ENCODE data around the gene GMPR. TPM values are rescaled to one million over a fixed set of nuclear protein-coding genes. Genes with fewer than 3 reads are reported as not detected.

The GMPR gene
- total RNA-seq, 2 experiments from 2014 or later: 0.68 to 0.97 TPM

DNA sequence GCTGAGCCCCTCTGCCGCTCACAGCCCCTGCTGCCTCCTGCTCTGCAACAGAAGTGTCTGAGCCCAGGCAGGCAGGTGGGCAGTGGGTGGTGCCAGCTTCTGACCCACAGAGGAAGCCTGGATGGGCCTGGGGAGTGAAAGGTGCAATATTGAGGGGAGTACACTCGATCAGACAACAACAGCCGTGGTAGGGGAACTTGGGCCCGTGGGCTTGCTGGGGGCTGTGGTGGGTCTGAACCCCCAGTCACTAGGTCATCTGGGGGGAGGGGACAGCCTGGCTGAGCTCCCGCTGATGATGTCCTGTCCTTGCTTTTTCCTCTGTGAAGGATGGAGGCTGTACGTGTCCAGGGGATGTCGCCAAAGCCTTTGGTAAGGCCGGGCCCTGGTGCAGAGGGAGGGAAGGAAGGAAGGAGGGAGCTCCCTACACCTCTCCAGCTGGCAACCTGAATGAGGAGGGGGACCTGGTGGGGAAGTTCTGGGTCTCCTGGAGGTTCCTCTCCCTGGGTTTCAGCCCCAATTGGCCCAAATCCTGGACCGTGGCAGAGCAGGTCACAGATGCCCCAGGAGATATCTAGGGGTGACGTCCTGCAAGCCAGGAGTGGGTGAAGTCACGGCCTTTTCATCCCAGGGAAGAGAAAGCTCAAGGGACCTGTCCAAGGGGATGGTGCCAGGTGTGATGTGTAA lies 47.2 kb downstream of the GMPR start:
- Mint-ChIP-seq H3K4me3 (no peak overlapping the region), H3K36me3 (no peaks in the 10 kb centered on the region), H3K9me3 (no peaks in the 10 kb centered on the region), H3K27me3 (no peaks in the 10 kb centered on the region), H3K27ac (no peak overlapping the region), H3K4me1 (ENCODE audit: low read depth) (no peaks in the 10 kb centered on the region)
- intact Hi-C loops (cut with micrococcal nuclease): loop anchor here (5.0 kb wide), 1 partner anchor 47 kb away; no protein-coding TSS in a partner anchor
- CTCF ChIA-PET: interaction anchor here (0.6 to 3.4 kb wide), 18 partner anchors 9 to 801 kb away, joined by 3 to 14 read pairs (median 4); no protein-coding TSS in a partner anchor
- POLR2A ChIA-PET: no interaction called here
- no peak for DNase-seq

DNA sequence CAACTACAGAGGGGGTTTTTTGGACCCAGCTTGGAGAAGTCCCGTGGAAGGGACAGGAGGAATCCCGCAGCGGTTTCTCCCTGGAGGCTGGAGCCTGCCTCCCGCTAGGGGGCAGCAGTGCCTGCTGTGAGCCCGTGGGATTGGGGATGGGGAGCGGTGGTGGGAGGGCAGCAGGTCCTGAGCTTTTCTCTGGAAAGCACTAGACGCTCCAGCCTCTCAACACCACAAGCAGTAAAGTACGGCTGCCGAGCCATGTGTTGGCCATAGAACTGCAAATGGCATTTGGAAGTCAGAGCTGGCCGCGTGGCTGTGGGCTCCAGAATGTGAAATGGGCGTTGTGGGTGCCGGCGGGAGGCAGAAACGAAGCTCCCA lies 47.8 kb downstream of the GMPR start:
- ChIA-PET CTCF (interaction anchor here (0.7 to 3.4 kb wide), 24 partner anchors 9 to 800 kb away, joined by 3 to 14 read pairs (median 4); no protein-coding TSS in a partner anchor), POLR2A (no interaction called here)
- peak; percentile 49 for DNase-seq
- no peak overlapping the region for H3K4me3 Mint-ChIP-seq
- H3K27me3 Mint-ChIP-seq: no peaks in the 10 kb centered on the region
- H3K27ac Mint-ChIP-seq: no peak overlapping the region
- H3K4me1 Mint-ChIP-seq (ENCODE audit: low read depth): no peaks in the 10 kb centered on the region
- H3K9me3 Mint-ChIP-seq: no peaks in the 10 kb centered on the region
- intact Hi-C loops (cut with micrococcal nuclease): loop anchor here (5.0 kb wide), 1 partner anchor 46 kb away; no protein-coding TSS in a partner anchor
- no peaks in the 10 kb centered on the region for H3K36me3 Mint-ChIP-seq

DNA sequence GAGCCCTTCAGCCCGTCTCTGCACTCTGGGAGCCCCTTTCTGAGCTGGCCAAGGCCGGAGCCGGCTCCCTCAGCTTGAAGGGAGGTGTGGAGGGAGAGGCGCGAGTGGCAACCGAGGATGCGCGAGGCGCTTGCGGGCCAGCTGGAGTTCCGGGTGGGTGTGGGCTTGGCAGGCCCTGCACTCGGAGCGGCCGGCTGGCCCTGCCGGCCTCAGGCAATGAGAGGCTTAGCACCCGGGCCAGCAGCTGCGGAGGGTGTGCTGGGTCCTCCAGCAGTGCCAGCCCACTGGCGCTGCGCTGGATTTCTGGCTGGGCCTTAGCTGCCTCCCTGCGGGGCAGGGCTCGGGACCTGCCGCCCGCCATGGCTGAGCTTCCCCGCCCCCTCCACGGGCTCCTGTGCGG lies 49.8 kb downstream of the GMPR start:
- Mint-ChIP-seq H3K27ac (no peak overlapping the region), H3K9me3 (no peaks in the 10 kb centered on the region), H3K27me3 (no peaks in the 10 kb centered on the region), H3K4me3 (no peak overlapping the region), H3K4me1 (ENCODE audit: low read depth) (no peaks in the 10 kb centered on the region), H3K36me3 (no peaks in the 10 kb centered on the region)
- POLR2A ChIA-PET: no interaction called here
- DNase-seq: no peak
- CTCF ChIA-PET: interaction anchor here (0.7 to 2.9 kb wide), 3 partner anchors 14 to 483 kb away, joined by 3 to 10 read pairs (median 3); no protein-coding TSS in a partner anchor
- intact Hi-C loops (cut with micrococcal nuclease): loop anchor here (5.0 kb wide), 1 partner anchor 44 kb away; no protein-coding TSS in a partner anchor

DNA sequence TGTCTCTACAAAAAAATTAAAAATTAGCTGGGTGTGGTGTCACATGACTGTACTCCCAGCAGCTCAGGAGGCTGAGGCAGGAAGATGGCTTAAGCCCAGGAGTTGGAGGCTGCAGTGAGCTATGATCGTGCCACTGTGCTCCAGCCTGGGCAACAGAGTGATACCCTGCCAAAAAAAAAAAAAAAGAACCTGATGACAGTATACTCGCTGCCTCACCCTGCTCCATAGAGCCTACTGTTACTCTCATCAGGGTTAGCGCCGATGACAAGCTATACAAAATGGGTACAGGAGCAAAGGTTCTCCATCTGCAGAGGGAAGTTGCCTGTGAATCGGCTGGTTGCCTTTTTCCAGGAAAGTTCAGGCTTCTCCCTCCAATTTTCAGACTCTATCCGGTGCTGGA lies 53.4 kb downstream of the GMPR start:
- no peaks in the 10 kb centered on the region for H3K4me1 Mint-ChIP-seq (ENCODE audit: low read depth)
- CTCF ChIA-PET: interaction anchor here (2.3 kb wide), 1 partner anchor 40 kb away, joined by 10 read pairs; no protein-coding TSS in a partner anchor
- no peaks in the 10 kb centered on the region for H3K27me3 Mint-ChIP-seq
- intact Hi-C loops (cut with micrococcal nuclease): no loop called here
- H3K36me3 Mint-ChIP-seq: no peaks in the 10 kb centered on the region
- H3K9me3 Mint-ChIP-seq: no peaks in the 10 kb centered on the region
- DNase-seq: no peak
- POLR2A ChIA-PET: interaction anchor here (0.6 kb wide), 1 partner anchor 22 kb away, joined by 5 read pairs; no protein-coding TSS in a partner anchor
- no peak overlapping the region for H3K27ac Mint-ChIP-seq
- no peak overlapping the region for H3K4me3 Mint-ChIP-seq

DNA sequence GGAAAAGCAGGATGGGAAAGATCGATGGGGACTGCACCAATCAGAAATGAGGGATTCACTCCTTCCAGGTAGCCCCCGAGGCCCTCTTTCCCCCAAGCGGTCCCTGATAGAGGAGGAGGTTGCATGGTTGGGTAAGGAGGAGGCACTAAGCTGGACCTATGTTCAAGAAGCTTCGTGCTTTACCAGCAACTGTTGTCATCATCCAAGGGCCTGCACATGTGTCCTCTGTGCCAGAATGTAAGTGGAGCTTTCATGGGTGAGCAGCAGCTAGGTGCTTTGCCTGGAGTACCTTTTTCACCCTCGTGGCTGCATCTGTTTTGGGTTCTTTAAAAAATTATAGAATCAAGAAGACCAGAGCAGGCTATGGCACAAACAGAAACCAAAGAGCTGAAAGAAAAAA lies 54.0 kb downstream of the GMPR start:
- CTCF ChIA-PET: interaction anchor here (2.3 kb wide), 1 partner anchor 40 kb away, joined by 10 read pairs; no protein-coding TSS in a partner anchor
- POLR2A ChIA-PET: interaction anchor here (0.6 kb wide), 1 partner anchor 21 kb away, joined by 5 read pairs; no protein-coding TSS in a partner anchor
- no peak for DNase-seq
- no peaks in the 10 kb centered on the region for H3K36me3 Mint-ChIP-seq
- no peaks in the 10 kb centered on the region for H3K4me1 Mint-ChIP-seq (ENCODE audit: low read depth)
- no peaks in the 10 kb centered on the region for H3K27me3 Mint-ChIP-seq
- no peaks in the 10 kb centered on the region for H3K9me3 Mint-ChIP-seq
- intact Hi-C loops (cut with micrococcal nuclease): no loop called here
- H3K27ac Mint-ChIP-seq: no peak overlapping the region
- H3K4me3 Mint-ChIP-seq: no peak overlapping the region

DNA sequence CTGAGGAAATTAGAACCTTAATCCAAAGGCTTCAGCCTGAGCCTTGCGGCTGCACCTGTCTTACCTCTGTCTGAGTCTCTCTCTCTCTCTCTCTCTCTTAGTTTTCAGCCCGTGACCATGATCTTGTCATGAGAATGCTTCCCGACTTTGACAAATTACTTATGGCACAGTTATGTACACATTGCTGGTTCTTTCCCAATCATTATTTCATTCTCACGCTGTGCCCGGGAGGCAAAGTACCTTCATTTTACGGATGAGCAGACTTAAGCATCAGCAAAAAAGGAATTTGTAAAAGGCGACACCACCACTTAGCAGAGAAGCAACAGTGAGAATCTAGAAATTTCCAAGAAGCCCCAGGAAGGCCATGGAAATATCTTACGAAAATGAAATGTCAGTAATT lies 54.6 kb downstream of the GMPR start:
- H3K27ac Mint-ChIP-seq: no peak overlapping the region
- intact Hi-C loops (cut with micrococcal nuclease): no loop called here
- no peaks in the 10 kb centered on the region for H3K27me3 Mint-ChIP-seq
- no peaks in the 10 kb centered on the region for H3K4me1 Mint-ChIP-seq (ENCODE audit: low read depth)
- DNase-seq: no peak
- H3K36me3 Mint-ChIP-seq: no peaks in the 10 kb centered on the region
- ChIA-PET POLR2A (no interaction called here), CTCF (interaction anchor here (2.3 kb wide), 1 partner anchor 39 kb away, joined by 10 read pairs; no protein-coding TSS in a partner anchor)
- H3K4me3 Mint-ChIP-seq: no peak overlapping the region
- no peaks in the 10 kb centered on the region for H3K9me3 Mint-ChIP-seq

DNA sequence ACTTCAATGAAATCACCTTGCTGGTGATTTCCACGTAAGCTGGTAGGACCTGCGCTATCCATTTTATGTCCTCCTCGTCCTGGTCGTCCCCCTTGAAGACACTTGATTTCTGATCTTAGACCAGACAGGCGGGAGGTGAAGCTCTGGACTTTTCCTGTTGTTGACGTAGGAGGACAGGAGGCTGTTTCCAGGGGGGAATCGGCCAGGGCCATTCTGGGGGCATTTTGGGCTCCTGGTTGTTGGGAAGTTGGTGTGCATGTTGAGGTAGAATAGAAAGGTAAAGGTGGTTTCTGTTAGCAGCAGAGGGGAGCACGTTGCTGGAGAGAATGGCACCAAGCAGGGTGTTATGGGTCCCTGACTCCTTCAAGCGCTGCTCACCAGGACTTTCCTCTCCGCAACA lies 56.0 kb downstream of the GMPR start:
- Mint-ChIP-seq H3K4me1 (ENCODE audit: low read depth) (no peaks in the 10 kb centered on the region), H3K4me3 (no peak overlapping the region), H3K27ac (no peak overlapping the region), H3K9me3 (no peaks in the 10 kb centered on the region), H3K27me3 (no peaks in the 10 kb centered on the region), H3K36me3 (no peaks in the 10 kb centered on the region)
- no peak for DNase-seq
- ChIA-PET CTCF (interaction anchor here (2.3 kb wide), 1 partner anchor 38 kb away, joined by 10 read pairs; no protein-coding TSS in a partner anchor), POLR2A (no interaction called here)
- intact Hi-C loops (cut with micrococcal nuclease): no loop called here

DNA sequence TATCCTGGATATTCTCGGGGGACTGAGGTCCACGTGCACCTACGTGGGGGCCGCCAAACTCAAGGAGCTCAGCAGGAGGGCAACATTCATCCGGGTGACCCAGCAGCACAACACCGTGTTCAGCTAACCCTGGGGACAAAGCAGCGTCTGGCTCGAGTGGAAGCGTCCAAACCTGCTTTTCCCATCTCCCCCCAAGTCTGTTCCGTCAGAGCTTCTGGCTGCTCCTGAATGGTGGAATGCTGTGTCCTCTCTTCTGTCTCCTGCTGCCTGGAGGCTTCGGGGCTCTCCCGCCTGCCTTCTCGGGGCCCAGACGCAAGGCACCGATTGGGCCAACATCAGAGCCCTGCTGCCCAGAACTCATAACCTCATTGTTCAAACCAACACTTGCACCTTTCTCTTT lies 56.7 kb downstream of the GMPR start:
- no peak overlapping the region for H3K4me3 Mint-ChIP-seq
- intact Hi-C loops (cut with micrococcal nuclease): no loop called here
- no peaks in the 10 kb centered on the region for H3K27me3 Mint-ChIP-seq
- H3K27ac Mint-ChIP-seq: no peak overlapping the region
- H3K4me1 Mint-ChIP-seq (ENCODE audit: low read depth): no peaks in the 10 kb centered on the region
- no peaks in the 10 kb centered on the region for H3K9me3 Mint-ChIP-seq
- ChIA-PET POLR2A (no interaction called here), CTCF (interaction anchor here (1.1 kb wide), 1 partner anchor 22 kb away, joined by 3 read pairs; no protein-coding TSS in a partner anchor)
- no peak for DNase-seq
- peaks cover 2% of the 10 kb centered on the region for H3K36me3 Mint-ChIP-seq

DNA sequence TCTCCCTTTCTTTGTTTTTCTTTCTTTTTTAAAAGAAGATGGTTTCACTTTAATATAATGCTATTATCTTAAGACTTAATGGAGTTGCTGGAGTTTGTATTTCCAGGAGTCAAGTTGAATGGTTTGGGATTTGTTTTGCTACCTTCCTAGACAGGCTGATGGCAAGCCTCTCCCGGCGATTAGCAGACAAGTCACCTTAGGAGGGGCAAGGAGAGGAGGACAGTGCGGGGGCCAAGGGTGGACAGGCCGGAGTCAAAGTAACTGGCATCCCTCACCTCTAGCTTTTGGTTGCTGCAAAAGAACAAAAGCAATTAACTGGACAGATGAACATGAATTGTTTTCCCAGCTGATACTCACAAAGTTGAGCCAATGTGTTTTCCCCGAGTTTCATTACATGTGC lies 57.1 kb downstream of the GMPR start:
- Mint-ChIP-seq H3K27ac (no peak overlapping the region), H3K9me3 (no peaks in the 10 kb centered on the region), H3K36me3 (peaks cover 2% of the 10 kb centered on the region), H3K27me3 (no peaks in the 10 kb centered on the region), H3K4me3 (no peak overlapping the region), H3K4me1 (ENCODE audit: low read depth) (no peaks in the 10 kb centered on the region)
- DNase-seq: no peak
- ChIA-PET CTCF (interaction anchor here (1.1 kb wide), 1 partner anchor 22 kb away, joined by 3 read pairs; no protein-coding TSS in a partner anchor), POLR2A (no interaction called here)
- intact Hi-C loops (cut with micrococcal nuclease): no loop called here

DNA sequence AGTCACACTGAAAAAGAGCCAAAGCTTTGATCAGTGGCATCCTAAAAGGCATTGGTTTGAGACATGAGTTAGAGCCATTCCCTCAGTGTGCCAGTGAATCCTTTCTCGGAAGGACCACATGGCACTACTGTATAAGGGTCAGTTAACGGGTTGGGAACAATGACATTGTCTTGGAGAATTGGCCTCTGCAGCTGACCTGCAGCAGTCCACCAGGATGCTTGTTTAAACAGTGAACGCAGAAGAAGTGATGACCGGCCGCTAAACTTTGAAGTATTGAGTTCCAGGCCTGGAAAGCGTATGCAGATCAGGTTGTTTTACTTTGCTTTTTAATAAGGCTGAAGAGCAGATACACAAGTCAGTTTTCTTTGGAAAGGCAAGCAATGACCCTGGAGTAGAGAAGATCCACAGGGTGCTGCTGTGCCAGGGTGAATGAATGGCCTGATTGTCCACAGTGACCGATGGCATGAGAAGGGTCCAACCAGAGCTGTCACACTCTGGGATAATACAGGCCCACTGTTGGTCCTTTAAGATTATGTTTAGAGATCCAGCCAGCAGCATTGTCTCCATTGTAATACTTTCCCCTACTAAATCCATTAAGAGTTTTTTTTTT lies 57.8 kb downstream of the GMPR start:
- no peak overlapping the region for H3K4me3 Mint-ChIP-seq
- peaks cover 4% of the 10 kb centered on the region for H3K36me3 Mint-ChIP-seq
- H3K27ac Mint-ChIP-seq: no peak overlapping the region
- ChIA-PET POLR2A (no interaction called here), CTCF (interaction anchor here (1.1 kb wide), 1 partner anchor 21 kb away, joined by 3 read pairs; no protein-coding TSS in a partner anchor)
- no peak for DNase-seq
- intact Hi-C loops (cut with micrococcal nuclease): no loop called here
- no peaks in the 10 kb centered on the region for H3K27me3 Mint-ChIP-seq
- no peaks in the 10 kb centered on the region for H3K9me3 Mint-ChIP-seq
- no peaks in the 10 kb centered on the region for H3K4me1 Mint-ChIP-seq (ENCODE audit: low read depth)

DNA sequence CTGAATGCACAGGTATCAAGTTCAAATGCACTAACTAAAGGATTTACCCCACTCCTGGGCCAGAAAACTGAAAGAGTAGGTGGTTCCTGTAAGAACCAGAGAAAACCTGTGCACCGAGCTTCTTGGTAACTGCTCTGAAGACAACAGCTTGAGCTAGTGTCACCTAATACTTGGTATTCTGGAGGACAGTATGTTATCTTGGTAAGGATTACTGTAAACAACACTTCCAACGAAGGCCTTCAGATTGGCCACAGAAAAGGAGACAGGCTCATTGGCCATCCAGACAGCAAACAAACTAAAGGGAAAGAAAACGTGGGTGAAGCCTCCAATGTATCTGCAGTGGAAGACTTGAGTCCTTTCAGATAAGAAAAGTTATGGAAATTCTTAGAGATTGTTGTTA lies 61.5 kb downstream of the GMPR start:
- intact Hi-C loops (cut with micrococcal nuclease): no loop called here
- Mint-ChIP-seq H3K27me3 (no peaks in the 10 kb centered on the region), H3K36me3 (peaks cover 20% of the 10 kb centered on the region), H3K4me1 (ENCODE audit: low read depth) (no peaks in the 10 kb centered on the region), H3K27ac (no peak overlapping the region), H3K9me3 (no peaks in the 10 kb centered on the region), H3K4me3 (no peak overlapping the region)
- DNase-seq: no peak
- ChIA-PET CTCF (interaction anchor here (1.5 kb wide), 1 partner anchor 14 kb away, joined by 3 read pairs; no protein-coding TSS in a partner anchor), POLR2A (no interaction called here)

DNA sequence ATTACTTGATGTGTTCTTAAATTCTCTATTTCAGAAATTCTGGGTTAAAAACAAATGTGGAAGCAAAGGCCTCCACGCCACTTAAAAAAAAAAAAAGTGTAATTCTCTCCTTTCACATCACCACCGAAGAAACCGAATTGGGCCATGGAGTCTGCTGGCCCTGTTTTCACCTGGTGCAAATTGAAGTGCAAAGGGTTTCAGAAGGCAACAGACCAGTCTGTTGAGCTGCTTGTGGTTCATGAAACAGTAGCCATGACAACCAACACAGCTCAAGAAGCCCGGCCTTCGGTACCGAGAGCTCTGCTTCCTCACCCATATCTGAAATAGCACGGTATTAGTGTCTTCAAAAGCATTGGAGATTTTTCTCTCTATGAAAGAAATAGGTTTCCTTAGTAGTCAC lies 63.1 kb downstream of the GMPR start:
- intact Hi-C loops (cut with micrococcal nuclease): no loop called here
- no peaks in the 10 kb centered on the region for H3K27me3 Mint-ChIP-seq
- H3K27ac Mint-ChIP-seq: no peak overlapping the region
- ChIA-PET POLR2A (no interaction called here), CTCF (interaction anchor here (0.6 to 2.2 kb wide), 2 partner anchors 15 to 431 kb away, joined by 3 to 8 read pairs; no protein-coding TSS in a partner anchor)
- no peak overlapping the region for H3K4me3 Mint-ChIP-seq
- peaks cover 10% of the 10 kb centered on the region for H3K4me1 Mint-ChIP-seq (ENCODE audit: low read depth)
- H3K9me3 Mint-ChIP-seq: no peaks in the 10 kb centered on the region
- peaks cover 27% of the 10 kb centered on the region for H3K36me3 Mint-ChIP-seq
- DNase-seq: no peak

Data from activated CD4-positive, alpha-beta memory T cell treated with anti-CD3 and anti-CD28 coated beads for 36 hours (primary cell).